HepG2 (cell line): ENCODE results near the gene ITGB3. TPM values are rescaled to one million over a fixed set of nuclear protein-coding genes. Genes with fewer than 3 reads are reported as not detected.

ENCODE experiments used
- ATAC-seq: fragments of 200-7000 bp; cut with Tn5 transposase; 3 replicates; pipeline ENCODE4 v1.9.1; 2020; ENCODE audit warnings: mild to moderate bottlenecking, moderate library complexity
- BruUV-seq: library from RNA; stranded (reverse); fragments of 400-500 nt; replicated peaks from 2 replicates; lab custom pipeline; 2021; lab: Mats Ljungman, UMichigan
- CTCF ChIA-PET: fragments of 300-600 bp; formaldehyde crosslinking; extraction: SDS; loops from one replicate; lab custom pipeline; 2021; ENCODE audit warnings: low total read pairs, inconsistent platforms, low intra/inter-chr PET ratio; lab: Yijun Ruan, JAX
- POLR2A ChIA-PET: fragments of 350-600 bp; sonication (Branson Sonifier 250); formaldehyde crosslinking; loops from one replicate; lab custom pipeline; 2020; ENCODE audit warnings: antibody characterized with exemption, inconsistent platforms; lab: Yijun Ruan, JAX
- DNase-seq: peaks from one replicate; pipeline ENCODE4 v3.0.0-alpha.2; 2015; ENCODE audit warnings: low spot score
- FAIRE-seq: peaks from 3 replicates; lab custom pipeline; 2011; peaks lifted over from hg19 to GRCh38; lab: Jason Lieb, UNC
- H2AFZ ChIP-seq: one replicate; pipeline ENCODE4 v1.6.1; 2011; ENCODE audit warnings: low read length, inconsistent platforms
- H3K27ac ChIP-seq: fragments of 300-600 bp; 3 replicates; pipeline ENCODE4 v1.8.0; 2011; ENCODE audit warnings: mixed run types, mild to moderate bottlenecking, mixed read lengths, low read length, inconsistent platforms; ENCODE audit not compliant: insufficient read depth; ENCODE audit errors: extremely low read length
- H3K27me3 ChIP-seq, 2 experiments: fragments of 200-600 bp in 1 of 2; 2 replicates in 1 of 2; 3 replicates in 1 of 2; pipeline versions ENCODE4 v1.6.0 to v1.8.0; 2011; ENCODE audit warnings: low read length in 2 of 2, mild to moderate bottlenecking in 2 of 2, moderate library complexity in 2 of 2, inconsistent platforms in 1 of 2; ENCODE audit not compliant: insufficient read depth in 2 of 2, control insufficient read depth in 1 of 2
- H3K36me3 ChIP-seq, 2 experiments: fragments of 200-600 bp in 1 of 2; replicated peaks in 1 of 2; 2 replicates in 1 of 2; 3 replicates in 1 of 2; pipeline versions ENCODE4 v1.5.1 to v1.8.0; 2011; ENCODE audit warnings: low read length in 2 of 2, inconsistent platforms in 1 of 2; ENCODE audit not compliant: insufficient read depth in 2 of 2, control insufficient read depth in 1 of 2
- H3K4me1 ChIP-seq: 2 replicates; pipeline ENCODE4 v1.5.1; 2012; ENCODE audit warnings: low read length, inconsistent platforms; ENCODE audit not compliant: insufficient read depth
- H3K4me2 ChIP-seq: 2 replicates; pipeline ENCODE4 v1.6.0; 2011; ENCODE audit warnings: low read depth, low read length, inconsistent platforms
- H3K4me3 ChIP-seq, 3 experiments: fragments of 200-600 bp in 1 of 3; sonication (generic), shearing (Covaris generic) in 1 of 3; replicated peaks in 1 of 3; 2 replicates each; pipeline ENCODE4 v1.5.1; 2011 to 2016; ENCODE audit warnings: low read length in 3 of 3, inconsistent platforms in 2 of 3, low read depth in 2 of 3, mild to moderate bottlenecking in 2 of 3, control low read depth in 1 of 3, mixed read lengths in 1 of 3; ENCODE audit not compliant: insufficient read depth in 1 of 3
- H3K79me2 ChIP-seq: one replicate; pipeline ENCODE4 v1.6.1; 2011; ENCODE audit warnings: low read length, inconsistent platforms; ENCODE audit not compliant: insufficient read depth
- H3K9ac ChIP-seq: 2 replicates; pipeline ENCODE4 v1.6.0; 2011; ENCODE audit warnings: mild to moderate bottlenecking, low read depth, low read length, inconsistent platforms; ENCODE audit not compliant: insufficient read depth
- H3K9me3 ChIP-seq: 2 replicates; pipeline ENCODE4 v1.5.1; 2012; ENCODE audit warnings: mild to moderate bottlenecking, low read length
- H4K20me1 ChIP-seq: 2 replicates; pipeline ENCODE4 v1.6.0; 2011; ENCODE audit warnings: inconsistent platforms, mild to moderate bottlenecking, low read length, moderate library complexity; ENCODE audit not compliant: insufficient read depth
- CC2D1A ChIP-seq: sonication (generic); formaldehyde crosslinking; IDR thresholded peaks from 2 replicates; pipeline ENCODE4 v1.8.1; 2023; ENCODE audit warnings: mild to moderate bottlenecking, missing genetic modification reagents
- DPF2 ChIP-seq: sonication (generic); formaldehyde crosslinking; IDR thresholded peaks from 2 replicates; pipeline ENCODE4 v1.4.0; 2020; ENCODE audit warnings: mild to moderate bottlenecking, low read depth, missing genetic modification reagents, borderline replicate concordance
- FOSL2 ChIP-seq: sonication (generic); formaldehyde crosslinking; IDR thresholded peaks from 2 replicates; pipeline ENCODE4 v1.4.0; 2020; ENCODE audit warnings: missing genetic modification reagents
- GLI4 ChIP-seq: sonication (generic); formaldehyde crosslinking; IDR thresholded peaks from 2 replicates; pipeline ENCODE4 v1.5.1; 2020; ENCODE audit warnings: missing genetic modification reagents, mild to moderate bottlenecking, moderate library complexity, borderline replicate concordance
- HMG20A ChIP-seq: IDR thresholded peaks from 2 replicates; pipeline ENCODE4 v1.6.1; 2016; ENCODE audit warnings: borderline replicate concordance
- HNRNPH1 ChIP-seq: fragments of 200-400 bp; formaldehyde crosslinking; optimal IDR thresholded peaks from 2 replicates; pipeline ENCODE3; 2017; ENCODE audit warnings: mild to moderate bottlenecking, low read depth, low read length
- HOXA9 ChIP-seq: sonication (generic); formaldehyde crosslinking; IDR thresholded peaks from 2 replicates; pipeline ENCODE4 v1.8.1; 2022; ENCODE audit warnings: missing genetic modification reagents, mild to moderate bottlenecking, moderate library complexity, borderline replicate concordance
- JUND ChIP-seq: sonication (generic); formaldehyde crosslinking; IDR thresholded peaks from 2 replicates; pipeline ENCODE4 v1.8.0; 2022; ENCODE audit warnings: mild to moderate bottlenecking, missing genetic modification reagents
- PAWR ChIP-seq: sonication (generic); formaldehyde crosslinking; IDR thresholded peaks from 2 replicates; pipeline ENCODE4 v1.4.0; 2020; ENCODE audit warnings: missing genetic modification reagents, mild to moderate bottlenecking, borderline replicate concordance
- TEAD3 ChIP-seq: optimal IDR thresholded peaks from 2 replicates; pipeline ENCODE3; 2016; ENCODE audit warnings: borderline replicate concordance
- U2AF1 ChIP-seq: fragments of 200-400 bp; formaldehyde crosslinking; optimal IDR thresholded peaks from 2 replicates; pipeline ENCODE3; 2017; ENCODE audit warnings: mild to moderate bottlenecking, low read depth, low read length
- XRCC5 ChIP-seq: fragments of 200-400 bp; formaldehyde crosslinking; optimal IDR thresholded peaks from 2 replicates; pipeline ENCODE3; 2017; ENCODE audit warnings: mild to moderate bottlenecking, low read length
- ZNF17 ChIP-seq: sonication (generic); formaldehyde crosslinking; IDR thresholded peaks from 2 replicates; pipeline ENCODE4 v1.5.0; 2020; ENCODE audit warnings: mild to moderate bottlenecking, missing genetic modification reagents
- ZNF547 ChIP-seq: sonication (generic); formaldehyde crosslinking; IDR thresholded peaks from 2 replicates; pipeline ENCODE4 v1.5.1; 2020; ENCODE audit warnings: mild to moderate bottlenecking, missing genetic modification reagents
- WGBS: methylation state at CpG from one replicate; pipeline ENCODE4 v1.1.6; 2017; ENCODE audit warnings: low lambda C conversion rate; 5-methylcytosine and 5-hydroxymethylcytosine counted together
- in situ Hi-C: cut with HindIII; loops from 2 replicates; pipeline ENCODE4 v1.10.0; 2017; ENCODE audit warnings: low pct_unique_long_range_greater_than_20kb; ENCODE audit not compliant: extremely low pct_ligation_motif_present
- intact Hi-C: fragments of 100-400 bp; cut with micrococcal nuclease; formaldehyde crosslinking; loops from one replicate; pipeline ENCODE4 v1.10.0; 2022; ENCODE audit not compliant: unreplicated experiment
- polyA plus RNA-seq, 8 experiments: library from polyadenylated mRNA; depleted of rRNA in 3 of 8; stranded (reverse) in 7 of 8; unstranded in 1 of 8; fragments of >200 nt; fragmentation: Illumina TruSeq in 4 of 8; extraction: Trizol in 4 of 8; gene quantifications; 2 replicates each; pipeline versions ENCODE4 v1.2.1 to v1.2.3, GENCODE V29; 2011 to 2016; ENCODE audit warnings: low read depth in 4 of 8, missing spikeins in 1 of 8, mixed read lengths in 1 of 8; ENCODE audit not compliant: insufficient read depth in 1 of 8
- total RNA-seq, 5 experiments: library from RNA; depleted of rRNA; stranded (reverse); fragments of >200 nt; fragmentation: Illumina TruSeq; extraction: Trizol; gene quantifications; 2 replicates each; pipeline ENCODE4 v1.2.3, GENCODE V29; 2016; ENCODE audit warnings: low read depth in 1 of 5
- TF ChIP-seq, protein P1 (sequence below): sonication (generic); formaldehyde crosslinking; IDR thresholded peaks from 2 replicates; pipeline ENCODE4 v1.9.0; 2022; ENCODE audit warnings: missing genetic modification reagents, mild to moderate bottlenecking, borderline replicate concordance
- TF ChIP-seq, protein P2 (sequence below): sonication (generic); formaldehyde crosslinking; IDR thresholded peaks from 2 replicates; pipeline ENCODE4 v1.5.0; 2020; ENCODE audit warnings: mild to moderate bottlenecking, missing genetic modification reagents, borderline replicate concordance

Gene ITGB3
- total and polyA plus RNA-seq, 2 of the 13 experiments (the other 11 are each of a cell fraction or from before 2014, with no cell fraction given) = 0.09 to 0.31 TPM

DNA sequence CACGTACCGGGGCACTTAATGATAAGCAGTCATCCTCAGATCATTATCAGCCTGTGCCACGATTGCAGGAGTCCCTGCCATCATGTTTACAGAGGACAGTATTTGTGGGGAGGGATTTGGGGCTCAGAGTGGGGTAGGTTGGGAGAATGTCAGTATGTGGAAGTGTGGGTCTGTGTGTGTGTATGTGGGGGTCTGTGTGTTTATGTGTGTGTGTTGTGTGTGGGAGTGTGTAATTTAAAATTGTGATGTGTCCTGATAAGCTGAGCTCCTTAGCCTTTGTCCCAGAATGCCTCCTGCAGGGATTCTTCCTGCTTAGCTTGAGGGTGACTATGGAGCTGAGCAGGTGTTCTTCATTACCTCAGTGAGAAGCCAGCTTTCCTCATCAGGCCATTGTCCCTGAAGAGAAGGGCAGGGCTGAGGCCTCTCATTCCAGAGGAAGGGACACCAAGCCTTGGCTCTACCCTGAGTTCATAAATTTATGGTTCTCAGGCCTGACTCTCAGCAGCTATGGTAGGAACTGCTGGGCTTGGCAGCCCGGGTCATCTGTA, 56.6 kb downstream of the ITGB3 start:
- no peaks in the 10 kb centered on the region; a peak in 1 of 5 replicates for H3K27me3 ChIP-seq
- ChIA-PET POLR2A (interaction anchor here (2.1 kb wide), 1 partner anchor 14 kb away, joined by 5 read pairs; the partner anchor contains the start of gene EFCAB13), CTCF (no interaction called here)
- H3K9me3 ChIP-seq = no peaks in the 10 kb centered on the region
- no peak overlapping the region for H3K27ac ChIP-seq
- no peaks in the 10 kb centered on the region for H3K79me2 ChIP-seq
- H2AFZ ChIP-seq = no peak overlapping the region
- no peak overlapping the region for H3K4me3 ChIP-seq
- H3K4me2 ChIP-seq = no peak overlapping the region
- WGBS = 7% methylated on average over 4 of the region's 4 CpGs
- H3K9ac ChIP-seq = no peak overlapping the region
- intact Hi-C loops = no loop called here
- ATAC-seq (no peak), DNase-seq (no peak), FAIRE-seq (no peak)
- in situ Hi-C loops = no loop called here
- no peaks in the 10 kb centered on the region for H4K20me1 ChIP-seq
- BruUV-seq = no TSS peak
- no peaks in the 10 kb centered on the region for H3K36me3 ChIP-seq
- peaks cover 13% of the 10 kb centered on the region for H3K4me1 ChIP-seq
- TF ChIP-seq HNRNPH1 = no peak
- TF ChIP-seq, protein P1, sequence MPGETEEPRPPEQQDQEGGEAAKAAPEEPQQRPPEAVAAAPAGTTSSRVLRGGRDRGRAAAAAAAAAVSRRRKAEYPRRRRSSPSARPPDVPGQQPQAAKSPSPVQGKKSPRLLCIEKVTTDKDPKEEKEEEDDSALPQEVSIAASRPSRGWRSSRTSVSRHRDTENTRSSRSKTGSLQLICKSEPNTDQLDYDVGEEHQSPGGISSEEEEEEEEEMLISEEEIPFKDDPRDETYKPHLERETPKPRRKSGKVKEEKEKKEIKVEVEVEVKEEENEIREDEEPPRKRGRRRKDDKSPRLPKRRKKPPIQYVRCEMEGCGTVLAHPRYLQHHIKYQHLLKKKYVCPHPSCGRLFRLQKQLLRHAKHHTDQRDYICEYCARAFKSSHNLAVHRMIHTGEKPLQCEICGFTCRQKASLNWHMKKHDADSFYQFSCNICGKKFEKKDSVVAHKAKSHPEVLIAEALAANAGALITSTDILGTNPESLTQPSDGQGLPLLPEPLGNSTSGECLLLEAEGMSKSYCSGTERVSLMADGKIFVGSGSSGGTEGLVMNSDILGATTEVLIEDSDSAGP (CRISPR knock-in tag) = no peak
- TF ChIP-seq ZNF547 (CRISPR knock-in tag) = no peak
- no peak for TF ChIP-seq HOXA9 (CRISPR knock-in tag)
- no peak for TF ChIP-seq DPF2
- TF ChIP-seq, protein P2, sequence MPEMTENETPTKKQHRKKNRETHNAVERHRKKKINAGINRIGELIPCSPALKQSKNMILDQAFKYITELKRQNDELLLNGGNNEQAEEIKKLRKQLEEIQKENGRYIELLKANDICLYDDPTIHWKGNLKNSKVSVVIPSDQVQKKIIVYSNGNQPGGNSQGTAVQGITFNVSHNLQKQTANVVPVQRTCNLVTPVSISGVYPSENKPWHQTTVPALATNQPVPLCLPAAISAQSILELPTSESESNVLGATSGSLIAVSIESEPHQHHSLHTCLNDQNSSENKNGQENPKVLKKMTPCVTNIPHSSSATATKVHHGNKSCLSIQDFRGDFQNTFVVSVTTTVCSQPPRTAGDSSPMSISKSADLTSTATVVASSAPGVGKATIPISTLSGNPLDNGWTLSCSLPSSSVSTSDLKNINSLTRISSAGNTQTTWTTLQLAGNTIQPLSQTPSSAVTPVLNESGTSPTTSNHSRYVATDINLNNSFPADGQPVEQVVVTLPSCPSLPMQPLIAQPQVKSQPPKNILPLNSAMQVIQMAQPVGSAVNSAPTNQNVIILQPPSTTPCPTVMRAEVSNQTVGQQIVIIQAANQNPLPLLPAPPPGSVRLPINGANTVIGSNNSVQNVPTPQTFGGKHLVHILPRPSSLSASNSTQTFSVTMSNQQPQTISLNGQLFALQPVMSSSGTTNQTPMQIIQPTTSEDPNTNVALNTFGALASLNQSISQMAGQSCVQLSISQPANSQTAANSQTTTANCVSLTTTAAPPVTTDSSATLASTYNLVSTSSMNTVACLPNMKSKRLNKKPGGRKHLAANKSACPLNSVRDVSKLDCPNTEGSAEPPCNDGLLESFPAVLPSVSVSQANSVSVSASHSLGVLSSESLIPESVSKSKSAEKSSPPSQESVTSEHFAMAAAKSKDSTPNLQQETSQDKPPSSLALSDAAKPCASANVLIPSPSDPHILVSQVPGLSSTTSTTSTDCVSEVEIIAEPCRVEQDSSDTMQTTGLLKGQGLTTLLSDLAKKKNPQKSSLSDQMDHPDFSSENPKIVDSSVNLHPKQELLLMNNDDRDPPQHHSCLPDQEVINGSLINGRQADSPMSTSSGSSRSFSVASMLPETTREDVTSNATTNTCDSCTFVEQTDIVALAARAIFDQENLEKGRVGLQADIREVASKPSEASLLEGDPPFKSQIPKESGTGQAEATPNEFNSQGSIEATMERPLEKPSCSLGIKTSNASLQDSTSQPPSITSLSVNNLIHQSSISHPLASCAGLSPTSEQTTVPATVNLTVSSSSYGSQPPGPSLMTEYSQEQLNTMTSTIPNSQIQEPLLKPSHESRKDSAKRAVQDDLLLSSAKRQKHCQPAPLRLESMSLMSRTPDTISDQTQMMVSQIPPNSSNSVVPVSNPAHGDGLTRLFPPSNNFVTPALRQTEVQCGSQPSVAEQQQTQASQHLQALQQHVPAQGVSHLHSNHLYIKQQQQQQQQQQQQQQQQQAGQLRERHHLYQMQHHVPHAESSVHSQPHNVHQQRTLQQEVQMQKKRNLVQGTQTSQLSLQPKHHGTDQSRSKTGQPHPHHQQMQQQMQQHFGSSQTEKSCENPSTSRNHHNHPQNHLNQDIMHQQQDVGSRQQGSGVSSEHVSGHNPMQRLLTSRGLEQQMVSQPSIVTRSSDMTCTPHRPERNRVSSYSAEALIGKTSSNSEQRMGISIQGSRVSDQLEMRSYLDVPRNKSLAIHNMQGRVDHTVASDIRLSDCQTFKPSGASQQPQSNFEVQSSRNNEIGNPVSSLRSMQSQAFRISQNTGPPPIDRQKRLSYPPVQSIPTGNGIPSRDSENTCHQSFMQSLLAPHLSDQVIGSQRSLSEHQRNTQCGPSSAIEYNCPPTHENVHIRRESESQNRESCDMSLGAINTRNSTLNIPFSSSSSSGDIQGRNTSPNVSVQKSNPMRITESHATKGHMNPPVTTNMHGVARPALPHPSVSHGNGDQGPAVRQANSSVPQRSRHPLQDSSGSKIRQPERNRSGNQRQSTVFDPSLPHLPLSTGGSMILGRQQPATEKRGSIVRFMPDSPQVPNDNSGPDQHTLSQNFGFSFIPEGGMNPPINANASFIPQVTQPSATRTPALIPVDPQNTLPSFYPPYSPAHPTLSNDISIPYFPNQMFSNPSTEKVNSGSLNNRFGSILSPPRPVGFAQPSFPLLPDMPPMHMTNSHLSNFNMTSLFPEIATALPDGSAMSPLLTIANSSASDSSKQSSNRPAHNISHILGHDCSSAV (CRISPR knock-in tag) = no peak
- TF ChIP-seq FOSL2 (CRISPR knock-in tag) = no peak
- TF ChIP-seq U2AF1 = no peak
- TF ChIP-seq PAWR (CRISPR knock-in tag) = no peak
- TF ChIP-seq HMG20A (CRISPR knock-in tag) = no peak
- TF ChIP-seq GLI4 (CRISPR knock-in tag) = no peak
- TF ChIP-seq JUND (CRISPR knock-in tag) = no peak
- TF ChIP-seq ZNF17 (CRISPR knock-in tag) = no peak
- TF ChIP-seq CC2D1A (CRISPR knock-in tag) = no peak
- TF ChIP-seq XRCC5 = no peak
- no peak for TF ChIP-seq TEAD3 (CRISPR knock-in tag)
